Measurements from ENCODE around the gene SRSF12.

SRSF12 gene

DNA sequence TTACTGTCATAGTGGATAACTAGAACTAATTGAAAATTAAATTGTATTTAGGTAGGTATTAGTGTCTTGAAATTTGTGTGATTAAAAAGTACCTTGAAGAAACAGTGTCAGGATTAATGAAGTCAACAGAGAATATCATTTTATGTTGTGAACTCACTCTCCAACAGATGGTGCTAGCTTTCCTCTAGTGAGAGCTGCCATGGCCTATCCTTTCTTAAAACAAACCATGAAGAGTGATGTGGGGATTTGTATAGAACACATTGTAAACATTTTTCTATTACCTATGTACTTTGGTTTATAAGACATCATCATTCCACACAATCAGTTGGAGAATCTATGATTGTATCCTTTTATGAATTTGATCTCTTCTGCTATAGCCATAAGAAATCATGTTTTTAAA is 4.8 kb upstream of the SRSF12 start:
- TF ChIP-seq, protein P1, sequence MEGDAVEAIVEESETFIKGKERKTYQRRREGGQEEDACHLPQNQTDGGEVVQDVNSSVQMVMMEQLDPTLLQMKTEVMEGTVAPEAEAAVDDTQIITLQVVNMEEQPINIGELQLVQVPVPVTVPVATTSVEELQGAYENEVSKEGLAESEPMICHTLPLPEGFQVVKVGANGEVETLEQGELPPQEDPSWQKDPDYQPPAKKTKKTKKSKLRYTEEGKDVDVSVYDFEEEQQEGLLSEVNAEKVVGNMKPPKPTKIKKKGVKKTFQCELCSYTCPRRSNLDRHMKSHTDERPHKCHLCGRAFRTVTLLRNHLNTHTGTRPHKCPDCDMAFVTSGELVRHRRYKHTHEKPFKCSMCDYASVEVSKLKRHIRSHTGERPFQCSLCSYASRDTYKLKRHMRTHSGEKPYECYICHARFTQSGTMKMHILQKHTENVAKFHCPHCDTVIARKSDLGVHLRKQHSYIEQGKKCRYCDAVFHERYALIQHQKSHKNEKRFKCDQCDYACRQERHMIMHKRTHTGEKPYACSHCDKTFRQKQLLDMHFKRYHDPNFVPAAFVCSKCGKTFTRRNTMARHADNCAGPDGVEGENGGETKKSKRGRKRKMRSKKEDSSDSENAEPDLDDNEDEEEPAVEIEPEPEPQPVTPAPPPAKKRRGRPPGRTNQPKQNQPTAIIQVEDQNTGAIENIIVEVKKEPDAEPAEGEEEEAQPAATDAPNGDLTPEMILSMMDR (IDR thresholded peaks at IDR 0.05; ENCODE audit: low read depth, low read length) = peak; percentile 53
- in situ Hi-C loops (cut with HindIII; ENCODE audit: low sequenced_read_pairs) = no loop called here
- DNase-seq (ENCODE audit: low read depth, low spot score) = peak; percentile 44
- H3K4me3 ChIP-seq (ENCODE audit: low read depth, low read length) = no peak overlapping the region

DNA sequence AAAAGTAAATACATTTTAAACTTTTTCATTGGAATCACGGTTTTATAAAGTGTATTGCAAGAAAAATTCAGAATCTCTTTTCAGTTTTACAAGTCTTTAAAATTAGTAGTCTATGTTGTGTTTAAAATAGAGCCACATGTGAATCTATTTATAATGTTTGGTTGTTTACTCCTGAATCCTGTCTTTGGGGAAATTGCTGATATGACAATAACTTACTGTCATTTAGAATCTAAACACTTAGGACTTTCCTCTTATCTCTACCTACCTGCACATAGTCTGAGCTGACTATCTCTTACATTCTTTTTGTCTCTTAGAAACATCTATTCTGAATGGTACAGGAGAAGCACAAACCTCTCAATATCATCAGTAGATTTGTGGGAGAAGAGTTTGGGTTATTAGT is 4.1 kb upstream of the SRSF12 start:
- TF ChIP-seq, protein P1 (IDR thresholded peaks at IDR 0.05; ENCODE audit: low read depth, low read length) = no peak
- no peak for DNase-seq (ENCODE audit: low read depth, low spot score)
- no peak overlapping the region for H3K4me3 ChIP-seq (ENCODE audit: low read depth, low read length)
- in situ Hi-C loops (cut with HindIII; ENCODE audit: low sequenced_read_pairs) = no loop called here

DNA sequence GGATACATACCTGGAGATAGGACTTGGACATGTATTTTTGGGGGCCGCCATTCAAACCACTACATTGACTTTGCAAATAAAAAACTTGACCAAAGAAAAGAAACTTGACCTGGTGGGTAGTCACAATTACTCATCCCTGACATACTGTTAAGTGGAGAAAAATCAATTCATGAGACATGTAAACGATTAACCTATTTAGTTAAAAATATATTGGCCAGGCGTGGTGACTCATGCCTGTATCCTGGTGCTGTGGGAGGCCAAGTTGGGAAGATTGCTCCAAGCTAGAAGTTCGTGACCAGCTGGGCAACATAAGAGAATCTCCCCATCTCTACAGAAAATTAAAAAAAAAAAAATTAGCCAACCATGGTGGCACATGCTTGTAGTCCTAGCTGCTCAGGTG is 2.5 kb upstream of the SRSF12 start:
- in situ Hi-C loops (cut with HindIII; ENCODE audit: low sequenced_read_pairs) = no loop called here
- no peak for DNase-seq (ENCODE audit: low read depth, low spot score)
- TF ChIP-seq, protein P1 (IDR thresholded peaks at IDR 0.05; ENCODE audit: low read depth, low read length) = no peak
- no peak overlapping the region for H3K4me3 ChIP-seq (ENCODE audit: low read depth, low read length)

DNA sequence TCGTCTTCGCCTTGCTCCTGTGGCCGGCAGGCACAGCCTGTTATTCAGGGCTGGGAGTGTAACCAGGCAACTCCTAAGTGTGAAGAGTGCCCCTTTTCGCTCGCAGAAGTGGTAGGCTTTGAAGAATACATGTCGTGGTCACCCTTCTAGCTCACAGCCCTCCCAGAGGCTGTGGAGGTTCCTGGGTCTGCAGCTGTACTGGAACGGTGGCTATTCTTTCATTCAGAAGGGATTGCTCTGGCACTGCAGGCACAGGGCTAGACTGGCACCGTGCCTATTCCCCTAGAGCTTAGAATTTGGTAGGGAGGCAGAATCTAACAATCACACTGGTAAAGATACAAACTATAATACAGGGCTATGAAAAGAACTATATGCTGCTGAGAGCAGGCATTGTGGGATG is 1.1 kb upstream of the SRSF12 start:
- TF ChIP-seq, protein P1 (IDR thresholded peaks at IDR 0.05; ENCODE audit: low read depth, low read length) = no peak
- DNase-seq (ENCODE audit: low read depth, low spot score) = no peak
- in situ Hi-C loops (cut with HindIII; ENCODE audit: low sequenced_read_pairs) = no loop called here

DNA sequence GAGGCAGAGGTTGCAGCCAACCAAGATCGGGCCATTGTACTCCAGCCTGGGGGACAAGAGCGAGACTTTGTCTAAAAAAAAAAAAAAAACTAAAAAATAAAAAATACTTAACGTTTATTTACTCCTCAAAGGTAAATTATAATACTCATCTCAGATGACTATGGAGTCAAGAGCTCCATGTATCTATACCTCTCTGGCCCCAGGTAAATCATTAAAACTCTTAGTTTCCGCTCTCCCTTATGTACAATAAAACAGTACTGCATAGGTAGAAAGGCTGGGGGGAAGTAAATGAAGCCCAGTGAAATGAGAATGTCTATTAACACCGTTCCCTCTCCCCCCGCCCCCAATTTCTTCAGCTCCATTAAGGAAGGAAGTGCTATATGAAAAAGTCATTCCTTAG is 1.2 kb downstream of the SRSF12 start:
- no peak overlapping the region for H3K4me3 ChIP-seq (ENCODE audit: low read depth, low read length)
- TF ChIP-seq, protein P1 (IDR thresholded peaks at IDR 0.05; ENCODE audit: low read depth, low read length) = no peak
- no peak for DNase-seq (ENCODE audit: low read depth, low spot score)
- in situ Hi-C loops (cut with HindIII; ENCODE audit: low sequenced_read_pairs) = no loop called here

More for the DNA sequence above, 1.1 kb upstream of the SRSF12 start:
- H3K4me3 ChIP-seq (ENCODE audit: low read depth, low read length) = no peak overlapping the region

DNA sequence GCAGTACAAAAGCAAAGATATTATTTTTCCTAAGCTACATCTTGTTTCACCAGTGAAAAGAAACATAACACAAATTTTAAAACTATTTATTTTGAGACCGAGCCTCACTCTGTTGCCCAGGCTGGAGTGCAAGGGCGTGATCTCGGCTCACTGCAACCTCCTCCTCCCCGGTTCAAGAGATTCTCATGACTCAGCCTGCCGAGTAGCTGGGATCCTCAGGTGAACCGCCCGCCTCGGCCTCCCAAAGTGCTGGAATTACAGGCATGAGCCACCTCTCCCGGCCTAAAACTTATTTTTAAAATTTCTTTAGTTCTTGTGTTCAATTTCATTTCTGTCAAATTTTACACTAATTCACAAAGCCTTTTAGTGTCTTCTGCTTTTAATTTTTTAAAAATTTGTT is 5.9 kb downstream of the SRSF12 start:
- in situ Hi-C loops (cut with HindIII; ENCODE audit: low sequenced_read_pairs) = no loop called here
- TF ChIP-seq, protein P1 (IDR thresholded peaks at IDR 0.05; ENCODE audit: low read depth, low read length) = no peak

DNA sequence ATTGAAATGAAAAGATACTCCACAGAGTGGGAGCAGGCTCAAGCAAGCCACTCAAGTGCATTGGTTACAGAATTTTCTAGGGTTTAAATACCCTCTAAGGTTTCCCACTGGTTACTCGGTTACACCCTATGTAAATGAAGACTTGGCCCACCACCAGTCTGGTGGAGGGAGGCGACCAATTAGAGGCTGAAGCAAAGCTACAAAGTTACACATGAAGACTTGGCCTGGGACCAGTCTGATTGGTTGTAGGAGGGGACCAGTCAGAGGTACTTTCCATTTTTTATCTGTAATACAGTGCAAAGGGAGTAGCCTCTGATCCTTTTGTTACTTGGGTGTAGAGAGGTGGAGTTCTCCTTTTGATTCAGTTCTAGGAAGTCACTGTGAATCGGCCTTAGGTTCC is 7.6 kb downstream of the SRSF12 start:
- TF ChIP-seq, protein P1 (IDR thresholded peaks at IDR 0.05; ENCODE audit: low read depth, low read length) = no peak
- in situ Hi-C loops (cut with HindIII; ENCODE audit: low sequenced_read_pairs) = no loop called here
- H3K4me3 ChIP-seq (ENCODE audit: low read depth, low read length) = no peak overlapping the region
- no peak for DNase-seq (ENCODE audit: low read depth, low spot score)

More for the DNA sequence above, 5.9 kb downstream of the SRSF12 start:
- H3K4me3 ChIP-seq (ENCODE audit: low read depth, low read length) = no peak overlapping the region
- DNase-seq (ENCODE audit: low read depth, low spot score) = no peak
